Measurements from ENCODE around the gene PRSS38. TPM values are rescaled to one million over a fixed set of nuclear protein-coding genes. Genes with fewer than 3 reads are reported as not detected.

The PRSS38 gene
- total RNA-seq, 1 experiment from 2014 or later, result not detected

DNA sequence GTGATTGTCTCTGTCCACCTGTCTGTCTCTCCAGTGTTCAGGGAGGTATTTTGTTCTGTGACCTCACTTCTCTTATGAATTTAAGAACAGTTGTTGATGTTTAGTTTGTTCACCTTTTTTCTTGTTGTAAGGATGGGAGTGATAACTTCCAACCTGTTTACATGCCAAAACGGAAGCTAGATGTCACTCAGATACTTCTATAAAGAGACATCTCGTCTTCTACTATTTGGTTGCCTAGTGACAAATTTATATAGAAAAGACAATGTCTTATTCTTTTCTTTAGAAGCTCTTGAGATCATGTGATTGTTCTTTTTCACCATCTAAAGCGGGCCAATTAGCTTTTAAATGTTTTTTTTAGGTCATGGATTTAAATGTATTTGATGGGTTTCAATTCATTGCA, 33.8 kb downstream of the PRSS38 start:
- Histone ChIP-seq H4K20me1 (ENCODE audit: insufficient read depth) (no peaks in the 10 kb centered on the region), H3K27me3 (ENCODE audit: insufficient read depth, low read depth) (no peaks in the 10 kb centered on the region), H3K9me2 (ENCODE audit: insufficient read depth) (no peaks in the 10 kb centered on the region), H3K4me3 (no peak overlapping the region), H2AFZ (no peak overlapping the region), H3K4me1 (replicated peaks; ENCODE audit: insufficient read depth) (no peaks in the 10 kb centered on the region), H3K27ac (no peak overlapping the region), H3K79me2 (ENCODE audit: low read depth) (no peaks in the 10 kb centered on the region), H3K36me3 (ENCODE audit: low read depth) (no peaks in the 10 kb centered on the region), H3K9me3 (ENCODE audit: insufficient read depth, low read depth) (no peaks in the 10 kb centered on the region; the same call in 1 of the 2 replicates), H3K4me2 (no peak overlapping the region), H3F3A (ENCODE audit: insufficient read depth, low read depth) (no peaks in the 10 kb centered on the region)
- intact Hi-C loops (cut with micrococcal nuclease; ENCODE audit: unreplicated experiment), result no loop called here
- DNase-seq, result no peak
- CTCF ChIA-PET, result no interaction called here
- POLR2A ChIA-PET (ENCODE audit: unreplicated experiment), result interaction anchor here (0.6 to 0.8 kb wide), 2 partner anchors 47 to 81 kb away, joined by 3 read pairs; no protein-coding TSS in a partner anchor
- BruUV-seq (replicated peaks), result no TSS peak
- TF ChIP-seq EZH2 (IDR thresholded peaks at IDR 0.05; ENCODE audit: low read depth) (no peak), CTCF (conservative IDR thresholded peaks at IDR 0.05) (no peak)

DNA sequence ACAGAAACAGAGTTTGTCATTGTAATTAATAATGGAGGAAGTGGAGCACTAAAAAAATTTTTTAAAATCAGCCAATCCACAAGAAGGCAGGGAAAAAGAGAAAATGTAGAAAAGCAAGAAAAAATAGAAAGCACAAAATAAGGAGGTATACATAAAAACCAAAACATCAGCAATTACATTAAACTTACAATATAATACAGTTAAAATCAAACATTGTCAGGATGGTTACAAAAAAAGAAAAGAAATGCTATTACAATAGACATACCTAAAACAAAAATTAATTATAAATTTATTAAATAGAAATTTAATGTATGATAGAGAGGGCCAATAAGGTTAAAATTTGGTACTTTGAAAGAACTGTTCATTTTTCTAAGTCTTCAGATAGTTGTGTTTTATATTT, 38.7 kb downstream of the PRSS38 start:
- Histone ChIP-seq H3K4me1 (replicated peaks; ENCODE audit: insufficient read depth) (no peaks in the 10 kb centered on the region), H3F3A (ENCODE audit: insufficient read depth, low read depth) (no peaks in the 10 kb centered on the region), H3K9me3 (ENCODE audit: insufficient read depth, low read depth) (no peaks in the 10 kb centered on the region), H3K4me3 (no peak overlapping the region), H3K27me3 (ENCODE audit: insufficient read depth, low read depth) (no peaks in the 10 kb centered on the region), H3K36me3 (ENCODE audit: low read depth) (no peaks in the 10 kb centered on the region), H2AFZ (no peak overlapping the region), H3K4me2 (no peak overlapping the region), H3K9me2 (ENCODE audit: insufficient read depth) (no peaks in the 10 kb centered on the region), H3K79me2 (ENCODE audit: low read depth) (no peaks in the 10 kb centered on the region), H4K20me1 (ENCODE audit: insufficient read depth) (no peaks in the 10 kb centered on the region), H3K27ac (no peak overlapping the region)
- BruUV-seq (replicated peaks), result no TSS peak
- intact Hi-C loops (cut with micrococcal nuclease; ENCODE audit: unreplicated experiment), result no loop called here
- POLR2A ChIA-PET (ENCODE audit: unreplicated experiment), result interaction anchor here (0.6 kb wide), 1 partner anchor 56 kb away, joined by 3 read pairs; no protein-coding TSS in a partner anchor
- DNase-seq, result no peak
- CTCF ChIA-PET, result no interaction called here
- no peak for TF ChIP-seq EZH2 (IDR thresholded peaks at IDR 0.05; ENCODE audit: low read depth)
- TF ChIP-seq CTCF (conservative IDR thresholded peaks at IDR 0.05), result no peak

GRCh38 chr1:227855687-227856086, 40.2 kb downstream of the PRSS38 start:
- Histone ChIP-seq H4K20me1 (ENCODE audit: insufficient read depth) (no peaks in the 10 kb centered on the region), H3K4me1 (replicated peaks; ENCODE audit: insufficient read depth) (no peaks in the 10 kb centered on the region), H3K79me2 (ENCODE audit: low read depth) (no peaks in the 10 kb centered on the region), H3K27me3 (ENCODE audit: insufficient read depth, low read depth) (no peaks in the 10 kb centered on the region), H3K4me2 (no peak overlapping the region), H3K27ac (no peak overlapping the region), H3K4me3 (no peak overlapping the region), H3K9me2 (ENCODE audit: insufficient read depth) (no peaks in the 10 kb centered on the region), H3K36me3 (ENCODE audit: low read depth) (no peaks in the 10 kb centered on the region), H2AFZ (no peak overlapping the region), H3K9me3 (ENCODE audit: insufficient read depth, low read depth) (no peaks in the 10 kb centered on the region), H3F3A (ENCODE audit: insufficient read depth, low read depth) (no peaks in the 10 kb centered on the region)
- BruUV-seq (replicated peaks), result no TSS peak
- no peak for DNase-seq
- intact Hi-C loops (cut with micrococcal nuclease; ENCODE audit: unreplicated experiment), result no loop called here
- ChIA-PET POLR2A (ENCODE audit: unreplicated experiment) (no interaction called here), CTCF (interaction anchor here (0.6 kb wide), 1 partner anchor 636 kb away, joined by 3 read pairs; no protein-coding TSS in a partner anchor)
- TF ChIP-seq CTCF (conservative IDR thresholded peaks at IDR 0.05), result no peak
- TF ChIP-seq EZH2 (IDR thresholded peaks at IDR 0.05; ENCODE audit: low read depth), result no peak
